ENCODE measurements around the gene ST14. TPM values are rescaled to one million over a fixed set of nuclear protein-coding genes. Genes with fewer than 3 reads are reported as not detected.

Gene ST14
- total RNA-seq, 1 donor from 2014 or later, result 43.2 TPM

- Histone ChIP-seq H3K4me3 (no peak overlapping the region), H3K27ac (no peak overlapping the region), H3K4me1 (peaks cover 13% of the 10 kb centered on the region), H3K9me3 (no peaks in the 10 kb centered on the region), H3K27me3 (no peaks in the 10 kb centered on the region), H3K36me3 (peaks cover 0 to 36% of the 10 kb centered on the region in 2 donors)
- no peak for DNase-seq (ENCODE audit: extremely low spot score in 2 of 2)
- TF ChIP-seq POLR2AphosphoS5 (IDR thresholded peaks at IDR 0.05; ENCODE audit: insufficient read depth in 1 of 2, low read depth in 1 of 2) (no peak), POLR2A (IDR thresholded peaks at IDR 0.05) (no peak)
- TF ChIP-seq, protein P1, sequence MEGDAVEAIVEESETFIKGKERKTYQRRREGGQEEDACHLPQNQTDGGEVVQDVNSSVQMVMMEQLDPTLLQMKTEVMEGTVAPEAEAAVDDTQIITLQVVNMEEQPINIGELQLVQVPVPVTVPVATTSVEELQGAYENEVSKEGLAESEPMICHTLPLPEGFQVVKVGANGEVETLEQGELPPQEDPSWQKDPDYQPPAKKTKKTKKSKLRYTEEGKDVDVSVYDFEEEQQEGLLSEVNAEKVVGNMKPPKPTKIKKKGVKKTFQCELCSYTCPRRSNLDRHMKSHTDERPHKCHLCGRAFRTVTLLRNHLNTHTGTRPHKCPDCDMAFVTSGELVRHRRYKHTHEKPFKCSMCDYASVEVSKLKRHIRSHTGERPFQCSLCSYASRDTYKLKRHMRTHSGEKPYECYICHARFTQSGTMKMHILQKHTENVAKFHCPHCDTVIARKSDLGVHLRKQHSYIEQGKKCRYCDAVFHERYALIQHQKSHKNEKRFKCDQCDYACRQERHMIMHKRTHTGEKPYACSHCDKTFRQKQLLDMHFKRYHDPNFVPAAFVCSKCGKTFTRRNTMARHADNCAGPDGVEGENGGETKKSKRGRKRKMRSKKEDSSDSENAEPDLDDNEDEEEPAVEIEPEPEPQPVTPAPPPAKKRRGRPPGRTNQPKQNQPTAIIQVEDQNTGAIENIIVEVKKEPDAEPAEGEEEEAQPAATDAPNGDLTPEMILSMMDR (IDR thresholded peaks at IDR 0.05), result no peak
- intact Hi-C loops (cut with DNase I), result no loop called here
Measured at GRCh38 chr11:130144141-130144540, 15.4 kb upstream of the ST14 start.

DNA sequence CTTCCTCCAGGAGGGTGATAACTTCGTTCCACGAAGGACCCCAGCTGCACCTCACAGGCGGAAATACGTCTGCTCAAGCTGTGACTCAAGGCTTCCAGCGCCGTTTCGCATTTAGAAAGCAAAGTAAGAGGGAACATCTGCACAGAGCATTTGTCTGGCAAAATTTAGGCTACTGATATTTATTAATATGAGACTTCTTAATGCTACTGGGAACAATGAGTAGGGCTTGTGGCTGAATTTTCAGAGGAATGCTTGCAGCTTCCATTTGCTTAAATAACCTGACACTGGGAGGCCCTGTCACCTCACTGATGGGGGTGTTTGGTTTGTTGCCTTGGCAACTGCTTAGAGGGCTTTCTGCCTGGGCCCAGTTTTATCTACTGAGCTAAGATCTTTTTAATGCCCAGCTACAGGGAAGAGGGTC lies 14.7 kb upstream of the ST14 start:
- intact Hi-C loops (cut with DNase I), result no loop called here
- Histone ChIP-seq H3K27me3 (no peaks in the 10 kb centered on the region), H3K36me3 (peaks cover 0 to 36% of the 10 kb centered on the region in 2 donors), H3K9me3 (no peaks in the 10 kb centered on the region), H3K27ac (no peak overlapping the region), H3K4me1 (peaks cover 13% of the 10 kb centered on the region), H3K4me3 (no peak overlapping the region)
- TF ChIP-seq POLR2AphosphoS5 (IDR thresholded peaks at IDR 0.05; ENCODE audit: insufficient read depth in 1 of 2, low read depth in 1 of 2), result no peak
- no peak for TF ChIP-seq POLR2A (IDR thresholded peaks at IDR 0.05)
- TF ChIP-seq, protein P1 (IDR thresholded peaks at IDR 0.05), result no peak
- DNase-seq (ENCODE audit: extremely low spot score in 2 of 2), result no peak

DNA sequence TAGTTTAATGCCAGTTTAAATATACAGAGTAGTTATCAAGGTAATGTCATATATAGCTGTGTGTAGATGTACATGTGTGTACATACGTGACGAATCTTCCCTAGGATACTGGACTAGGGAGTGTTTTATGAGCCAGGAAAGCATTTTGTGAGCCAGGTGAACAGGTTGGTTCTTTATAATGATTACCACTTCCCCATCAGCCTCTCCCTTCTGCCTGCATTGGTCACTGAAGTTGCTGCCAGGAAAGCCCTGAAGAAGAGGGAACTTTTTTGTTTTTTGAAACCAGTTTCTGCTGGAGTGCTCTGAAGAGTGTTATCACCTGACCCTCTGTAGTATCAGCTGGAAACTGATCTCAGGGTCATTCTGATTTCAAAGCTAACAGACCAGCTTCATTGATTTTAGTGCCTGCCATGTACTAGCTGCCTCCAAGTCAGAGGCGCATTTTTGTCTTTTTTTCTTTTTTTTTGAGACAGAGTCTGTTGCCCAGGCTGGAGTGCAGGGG lies 14.2 kb upstream of the ST14 start:
- Histone ChIP-seq H3K36me3 (peaks cover 0 to 34% of the 10 kb centered on the region in 2 donors), H3K9me3 (no peaks in the 10 kb centered on the region), H3K27me3 (no peaks in the 10 kb centered on the region), H3K4me1 (peaks cover 13% of the 10 kb centered on the region), H3K4me3 (no peak overlapping the region), H3K27ac (peak overlapping the region; percentile 11)
- no peak for DNase-seq (ENCODE audit: extremely low spot score in 2 of 2)
- TF ChIP-seq, protein P1 (IDR thresholded peaks at IDR 0.05), result no peak
- TF ChIP-seq POLR2AphosphoS5 (IDR thresholded peaks at IDR 0.05; ENCODE audit: insufficient read depth in 1 of 2, low read depth in 1 of 2), result no peak
- no peak for TF ChIP-seq POLR2A (IDR thresholded peaks at IDR 0.05)
- intact Hi-C loops (cut with DNase I), result no loop called here

GRCh38 chr11:130145975-130146776 lies 13.4 kb upstream of the ST14 start:
- no peaks in the 10 kb centered on the region for H3K9me3 ChIP-seq
- peaks cover 0 to 30% of the 10 kb centered on the region in 2 donors for H3K36me3 ChIP-seq
- DNase-seq (ENCODE audit: extremely low spot score in 2 of 2), result no peak
- no peak overlapping the region for H3K4me3 ChIP-seq
- peak overlapping the region; percentile 21 for H3K27ac ChIP-seq
- TF ChIP-seq POLR2AphosphoS5 (IDR thresholded peaks at IDR 0.05; ENCODE audit: insufficient read depth in 1 of 2, low read depth in 1 of 2), result peak in 1 of 2 donors; percentile 30
- no peak for TF ChIP-seq POLR2A (IDR thresholded peaks at IDR 0.05)
- H3K4me1 ChIP-seq, result peaks cover 13% of the 10 kb centered on the region
- intact Hi-C loops (cut with DNase I), result no loop called here
- no peaks in the 10 kb centered on the region for H3K27me3 ChIP-seq

GRCh38 chr11:130146796-130147195 lies 12.8 kb upstream of the ST14 start:
- no peak for DNase-seq (ENCODE audit: extremely low spot score in 2 of 2)
- H3K27me3 ChIP-seq, result no peaks in the 10 kb centered on the region
- H3K9me3 ChIP-seq, result no peaks in the 10 kb centered on the region
- H3K27ac ChIP-seq, result peak overlapping the region; percentile 21
- H3K4me1 ChIP-seq, result peaks cover 11% of the 10 kb centered on the region
- H3K36me3 ChIP-seq, result peaks cover 0 to 23% of the 10 kb centered on the region in 2 donors
- intact Hi-C loops (cut with DNase I), result no loop called here
- TF ChIP-seq, protein P1 (IDR thresholded peaks at IDR 0.05), result no peak
- no peak overlapping the region for H3K4me3 ChIP-seq

All from vagina (tissue), 2 donors.